MM.1S (cell line): Measurements from ENCODE around the gene GPR87.

Experiments
- EZH2 ChIP-seq: fragments of 300-600 bp; sonication (generic); optimal IDR thresholded peaks from 2 replicates; pipeline ENCODE3; 2017; ENCODE audit warnings: low read depth, mild to moderate bottlenecking, antibody characterized with exemption, low read length, mixed read lengths
- EZH2phosphoT487 ChIP-seq: fragments of 300-600 bp; sonication (generic); IDR thresholded peaks from 2 replicates; pipeline ENCODE4 v1.6.1; 2018; ENCODE audit warnings: antibody characterized with exemption, low read length
- TF ChIP-seq, protein P1 (sequence below): fragments of 300-600 bp; sonication (generic); IDR thresholded peaks from 2 replicates; pipeline ENCODE4 v1.5.1; 2016; ENCODE audit warnings: antibody characterized with exemption, low read length, mixed read lengths

DNA sequence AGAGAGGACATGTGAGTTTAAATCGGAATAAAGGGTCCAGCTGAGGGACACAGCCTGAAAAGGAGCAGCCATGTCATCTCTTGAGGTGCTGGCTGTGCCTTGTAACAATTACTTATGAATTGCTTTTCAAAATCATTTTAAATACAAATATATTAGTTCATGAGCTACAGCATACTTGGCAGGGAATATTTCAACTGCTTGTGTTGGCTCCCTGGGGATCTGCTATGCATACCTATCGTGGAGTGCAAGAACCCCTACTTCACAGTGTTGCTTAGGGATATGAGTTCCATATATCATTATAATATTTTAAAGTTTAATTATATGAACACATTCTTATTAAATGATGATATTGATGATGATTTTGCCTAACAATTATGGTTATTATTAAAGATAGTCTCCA, 19.2 kb downstream of the GPR87 start:
- TF ChIP-seq, protein P1, sequence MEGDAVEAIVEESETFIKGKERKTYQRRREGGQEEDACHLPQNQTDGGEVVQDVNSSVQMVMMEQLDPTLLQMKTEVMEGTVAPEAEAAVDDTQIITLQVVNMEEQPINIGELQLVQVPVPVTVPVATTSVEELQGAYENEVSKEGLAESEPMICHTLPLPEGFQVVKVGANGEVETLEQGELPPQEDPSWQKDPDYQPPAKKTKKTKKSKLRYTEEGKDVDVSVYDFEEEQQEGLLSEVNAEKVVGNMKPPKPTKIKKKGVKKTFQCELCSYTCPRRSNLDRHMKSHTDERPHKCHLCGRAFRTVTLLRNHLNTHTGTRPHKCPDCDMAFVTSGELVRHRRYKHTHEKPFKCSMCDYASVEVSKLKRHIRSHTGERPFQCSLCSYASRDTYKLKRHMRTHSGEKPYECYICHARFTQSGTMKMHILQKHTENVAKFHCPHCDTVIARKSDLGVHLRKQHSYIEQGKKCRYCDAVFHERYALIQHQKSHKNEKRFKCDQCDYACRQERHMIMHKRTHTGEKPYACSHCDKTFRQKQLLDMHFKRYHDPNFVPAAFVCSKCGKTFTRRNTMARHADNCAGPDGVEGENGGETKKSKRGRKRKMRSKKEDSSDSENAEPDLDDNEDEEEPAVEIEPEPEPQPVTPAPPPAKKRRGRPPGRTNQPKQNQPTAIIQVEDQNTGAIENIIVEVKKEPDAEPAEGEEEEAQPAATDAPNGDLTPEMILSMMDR, result no peak
- TF ChIP-seq EZH2 (no peak), EZH2phosphoT487 (no peak)
